DND-41 (cell line): ENCODE results near the gene CDCA7L.

Experiments used
- ATAC-seq: fragments of 200-7000 bp; cut with Tn5 transposase; 3 replicates; pipeline ENCODE4 v1.9.1; 2021; ENCODE audit warnings: low read depth; ENCODE audit not compliant: insufficient read depth
- DNase-seq: peaks from one replicate; pipeline ENCODE4 v3.0.0-alpha.2; 2020
- H2AFZ ChIP-seq: 2 replicates; pipeline ENCODE4 v1.6.0; 2012; ENCODE audit warnings: low read depth, low read length
- H3K27ac ChIP-seq: 2 replicates; pipeline ENCODE4 v1.5.1; 2012; ENCODE audit warnings: low read length, inconsistent platforms
- H3K27me3 ChIP-seq: fragments of 200-600 bp; sonication (generic); 2 replicates; pipeline ENCODE4 v1.6.0; 2012; ENCODE audit warnings: low read length, mild to moderate bottlenecking, inconsistent platforms; ENCODE audit not compliant: insufficient read depth, poor library complexity
- H3K36me3 ChIP-seq: 2 replicates; pipeline ENCODE4 v1.5.1; 2012; ENCODE audit warnings: low read length, inconsistent platforms; ENCODE audit not compliant: insufficient read depth
- H3K4me1 ChIP-seq: 2 replicates; pipeline ENCODE4 v1.5.1; 2012; ENCODE audit warnings: mild to moderate bottlenecking, low read length; ENCODE audit not compliant: insufficient read depth
- H3K4me2 ChIP-seq: 2 replicates; pipeline ENCODE4 v1.6.0; 2012; ENCODE audit warnings: mild to moderate bottlenecking, moderate library complexity, low read length, inconsistent platforms; ENCODE audit not compliant: insufficient read depth
- H3K4me3 ChIP-seq, 2 experiments: fragments of 200-600 bp in 1 of 2; shearing (Covaris generic) in 1 of 2; 2 replicates each; pipeline ENCODE4 v1.5.1; 2012 to 2016; ENCODE audit warnings: inconsistent platforms in 2 of 2, low read length in 2 of 2, mild to moderate bottlenecking in 2 of 2, low read depth in 1 of 2, moderate library complexity in 1 of 2
- H3K79me2 ChIP-seq: 2 replicates; pipeline ENCODE4 v1.6.0; 2012; ENCODE audit warnings: low read length, inconsistent platforms; ENCODE audit not compliant: insufficient read depth
- H3K9ac ChIP-seq: 2 replicates; pipeline ENCODE4 v1.6.0; 2012; ENCODE audit warnings: low read depth, mild to moderate bottlenecking, inconsistent platforms, low read length, moderate library complexity
- H3K9me3 ChIP-seq: 2 replicates; pipeline ENCODE4 v1.5.1; 2012; ENCODE audit warnings: low read length, moderate library complexity, mild to moderate bottlenecking, inconsistent platforms; ENCODE audit not compliant: insufficient read depth, severe bottlenecking
- H4K20me1 ChIP-seq: 2 replicates; pipeline ENCODE4 v1.6.0; 2012; ENCODE audit warnings: low read length; ENCODE audit not compliant: insufficient read depth
- CTCF ChIP-seq: IDR thresholded peaks from 2 replicates; pipeline ENCODE4 v1.5.1; 2012; ENCODE audit warnings: borderline replicate concordance, low read length, moderate library complexity, mild to moderate bottlenecking; ENCODE audit not compliant: poor library complexity, severe bottlenecking; ENCODE audit errors: extremely low read depth
- EZH2 ChIP-seq: IDR thresholded peaks from 3 replicates; pipeline ENCODE4 v1.6.1; 2012; ENCODE audit warnings: borderline replicate concordance, low read depth, mild to moderate bottlenecking, moderate library complexity, low read length, inconsistent platforms; ENCODE audit not compliant: severe bottlenecking

CDCA7L gene, protein sequence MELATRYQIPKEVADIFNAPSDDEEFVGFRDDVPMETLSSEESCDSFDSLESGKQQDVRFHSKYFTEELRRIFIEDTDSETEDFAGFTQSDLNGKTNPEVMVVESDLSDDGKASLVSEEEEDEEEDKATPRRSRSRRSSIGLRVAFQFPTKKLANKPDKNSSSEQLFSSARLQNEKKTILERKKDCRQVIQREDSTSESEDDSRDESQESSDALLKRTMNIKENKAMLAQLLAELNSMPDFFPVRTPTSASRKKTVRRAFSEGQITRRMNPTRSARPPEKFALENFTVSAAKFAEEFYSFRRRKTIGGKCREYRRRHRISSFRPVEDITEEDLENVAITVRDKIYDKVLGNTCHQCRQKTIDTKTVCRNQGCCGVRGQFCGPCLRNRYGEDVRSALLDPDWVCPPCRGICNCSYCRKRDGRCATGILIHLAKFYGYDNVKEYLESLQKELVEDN

DNA sequence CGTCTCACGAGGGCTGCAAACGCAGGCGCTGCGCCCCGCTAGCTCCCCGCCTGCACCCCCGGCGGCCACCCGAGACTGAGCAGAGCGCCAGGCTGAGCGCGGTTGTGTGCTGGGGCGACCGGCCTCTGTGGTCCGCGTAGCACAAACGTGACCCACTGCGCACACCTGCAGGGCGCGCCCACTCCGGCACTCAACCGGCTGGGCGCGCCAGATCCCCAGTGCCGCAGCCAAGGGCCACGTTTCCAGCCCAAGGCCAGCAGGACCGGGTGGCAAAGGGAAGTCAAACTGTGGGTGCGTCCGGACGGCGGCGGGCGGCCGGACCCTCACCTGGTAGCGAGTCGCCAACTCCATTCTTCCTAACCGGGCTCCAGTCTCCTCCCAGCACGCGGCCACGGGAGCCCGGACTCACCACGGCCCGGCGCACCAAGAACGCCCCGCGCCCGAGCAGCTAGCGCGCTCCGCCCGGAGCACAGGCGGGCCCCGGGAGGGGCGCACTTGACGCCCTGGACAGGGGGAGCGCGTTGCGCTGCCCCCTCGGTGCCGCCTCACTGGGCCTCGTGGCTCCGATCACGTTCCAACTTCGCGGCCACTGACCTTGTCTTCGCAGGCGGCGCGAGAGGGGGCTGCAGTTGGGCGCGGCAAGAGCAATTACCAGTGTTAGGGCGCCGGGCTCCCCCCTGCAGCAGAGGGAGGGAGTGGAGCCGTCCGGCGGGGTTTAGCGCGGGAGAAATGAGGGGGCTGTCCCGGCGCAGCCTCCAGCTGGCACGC is at the start of gene CDCA7L:
Gene CDCA7L, minus strand, starts transcription at position 446 of the 768 bp plus-strand sequence. Its CDS starts 95 bp downstream, at position 351.
- DNase-seq (no peak), ATAC-seq (no peak)
- H3K27ac ChIP-seq = no peak within 1 kb of the TSS
- no peaks in the 10 kb centered on the region for H3K4me1 ChIP-seq
- TF ChIP-seq EZH2 (no peak), CTCF (no peak)
- no peak within 1 kb of the TSS for H2AFZ ChIP-seq
- no peak within 1 kb of the TSS for H3K4me3 ChIP-seq
- H3K79me2 ChIP-seq = no peaks in the 10 kb centered on the region
- H4K20me1 ChIP-seq = no peaks in the 10 kb centered on the region
- H3K9ac ChIP-seq = no peak within 1 kb of the TSS
- no peaks in the 10 kb centered on the region for H3K36me3 ChIP-seq
- no peaks in the 10 kb centered on the region for H3K9me3 ChIP-seq
- no peak within 1 kb of the TSS for H3K4me2 ChIP-seq
- H3K27me3 ChIP-seq = peaks cover 27% of the 10 kb centered on the region

DNA sequence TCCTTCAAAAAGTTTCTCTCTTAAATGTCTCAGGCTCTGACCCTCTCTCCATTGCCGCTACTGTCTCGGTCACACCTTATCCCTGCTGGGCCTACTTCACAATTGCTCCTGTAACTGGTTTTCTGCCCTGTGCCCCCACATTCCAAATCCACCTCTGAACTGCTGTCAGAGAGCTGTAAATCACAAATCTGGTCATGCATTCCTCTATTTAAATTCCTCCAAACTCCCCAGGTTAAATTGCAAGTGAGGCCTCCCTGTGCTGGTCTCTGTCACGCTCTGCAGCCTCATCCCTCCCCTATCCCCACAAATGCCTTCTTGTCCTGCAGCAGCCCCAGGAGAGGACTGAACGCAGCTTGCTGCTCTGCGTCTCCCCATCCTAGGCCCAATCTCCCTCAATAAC is 40.4 kb upstream of the CDCA7L start:
- Histone ChIP-seq H3K79me2 (no peaks in the 10 kb centered on the region), H2AFZ (no peak overlapping the region), H3K36me3 (no peaks in the 10 kb centered on the region), H3K9me3 (no peaks in the 10 kb centered on the region), H3K9ac (no peak overlapping the region), H3K4me3 (no peak overlapping the region), H3K27me3 (peaks cover 5% of the 10 kb centered on the region), H3K27ac (no peak overlapping the region), H3K4me1 (no peaks in the 10 kb centered on the region), H3K4me2 (no peak overlapping the region), H4K20me1 (no peaks in the 10 kb centered on the region)
- DNase-seq (no peak), ATAC-seq (no peak)
- no peak for TF ChIP-seq EZH2
- TF ChIP-seq CTCF = no peak

DNA sequence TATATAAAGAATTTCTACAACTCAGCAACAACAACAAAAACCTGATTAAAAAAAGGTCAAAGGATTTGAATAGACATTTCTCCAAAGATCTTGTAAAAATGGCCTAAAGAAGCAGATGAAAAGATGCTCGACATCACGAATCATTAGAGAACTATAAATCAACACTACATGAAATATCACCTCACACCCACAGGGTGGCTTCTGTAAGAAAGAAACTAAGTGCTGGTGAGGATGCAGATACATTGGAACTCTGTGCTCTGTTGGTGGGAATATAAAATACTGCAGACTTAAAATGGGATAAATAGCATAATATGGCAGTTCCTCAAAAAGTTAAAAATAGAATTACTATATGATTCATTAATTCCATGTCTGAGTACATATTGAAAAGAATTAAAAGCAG is 38.3 kb upstream of the CDCA7L start:
- H3K36me3 ChIP-seq = no peaks in the 10 kb centered on the region
- H2AFZ ChIP-seq = no peak overlapping the region
- H3K4me1 ChIP-seq = no peaks in the 10 kb centered on the region
- H3K4me2 ChIP-seq = no peak overlapping the region
- peaks cover 5% of the 10 kb centered on the region for H3K27me3 ChIP-seq
- H3K4me3 ChIP-seq = no peak overlapping the region
- DNase-seq = no peak
- H3K9me3 ChIP-seq = no peaks in the 10 kb centered on the region
- no peaks in the 10 kb centered on the region for H4K20me1 ChIP-seq
- TF ChIP-seq EZH2 (no peak), CTCF (no peak)
- H3K79me2 ChIP-seq = no peaks in the 10 kb centered on the region
- H3K9ac ChIP-seq = no peak overlapping the region
- ATAC-seq = no peak
- no peak overlapping the region for H3K27ac ChIP-seq
